ENCODE data around the gene SLC66A3.
A peak's percentile ranks its signal among the peaks of the same experiment; 100 is the strongest.

Gene SLC66A3

GRCh38 chr2:11147263-11147662 is 8.0 kb upstream of the SLC66A3 start:
- Histone ChIP-seq H3K36me3 (ENCODE audit: control insufficient read depth in 5 of 5, insufficient read depth in 5 of 5, low read length in 5 of 5) (no peaks in the 10 kb centered on the region), H3K4me3 (ENCODE audit: low read depth in 1 of 5, low read length in 5 of 5) (no peak overlapping the region), H3K4me1 (ENCODE audit: control insufficient read depth in 5 of 5, insufficient read depth in 5 of 5, low read length in 5 of 5) (peaks cover 0 to 5% (median 0%) of the 10 kb centered on the region in 5 donors), H3K9me3 (ENCODE audit: control insufficient read depth in 5 of 5, low read length in 5 of 5) (peaks cover 2 to 8% (median 4%) of the 10 kb centered on the region in 5 donors), H3K9ac (ENCODE audit: low read length in 5 of 5) (no peak overlapping the region), H3K27me3 (ENCODE audit: control insufficient read depth in 5 of 5, insufficient read depth in 4 of 5, low read length in 5 of 5) (peaks cover 2 to 11% (median 6%) of the 10 kb centered on the region in 5 donors), H3K27ac (ENCODE audit: low read depth, low read length) (no peak overlapping the region)

- no peaks in the 10 kb centered on the region for H3K36me3 ChIP-seq (ENCODE audit: control insufficient read depth in 5 of 5, insufficient read depth in 5 of 5, low read length in 5 of 5)
- no peak overlapping the region for H3K9ac ChIP-seq (ENCODE audit: low read length in 5 of 5)
- H3K4me3 ChIP-seq (ENCODE audit: low read depth in 1 of 5, low read length in 5 of 5): no peak overlapping the region
- H3K27ac ChIP-seq (ENCODE audit: low read depth, low read length): no peak overlapping the region
- H3K9me3 ChIP-seq (ENCODE audit: control insufficient read depth in 5 of 5, low read length in 5 of 5): no peaks in the 10 kb centered on the region
- H3K4me1 ChIP-seq (ENCODE audit: control insufficient read depth in 5 of 5, insufficient read depth in 5 of 5, low read length in 5 of 5): peaks cover 3 to 27% (median 24%) of the 10 kb centered on the region in 5 donors
- H3K27me3 ChIP-seq (ENCODE audit: control insufficient read depth in 5 of 5, insufficient read depth in 4 of 5, low read length in 5 of 5): no peaks in the 10 kb centered on the region
Observed at GRCh38 chr2:11152591-11152990, 2.7 kb upstream of the SLC66A3 start.

- Histone ChIP-seq H3K4me3 (ENCODE audit: low read depth in 1 of 5, low read length in 5 of 5) (peak overlapping the region; percentile 69 to 75 (median 72)), H3K9me3 (ENCODE audit: control insufficient read depth in 5 of 5, low read length in 5 of 5) (no peaks in the 10 kb centered on the region), H3K27me3 (ENCODE audit: control insufficient read depth in 5 of 5, insufficient read depth in 4 of 5, low read length in 5 of 5) (no peaks in the 10 kb centered on the region), H3K9ac (ENCODE audit: low read length in 5 of 5) (peak overlapping the region in 4 of 5 donors; percentile 29 to 78 (median 76)), H3K27ac (ENCODE audit: low read depth, low read length) (peak overlapping the region; percentile 93), H3K4me1 (ENCODE audit: control insufficient read depth in 5 of 5, insufficient read depth in 5 of 5, low read length in 5 of 5) (peaks cover 3 to 29% (median 24%) of the 10 kb centered on the region in 5 donors), H3K36me3 (ENCODE audit: control insufficient read depth in 5 of 5, insufficient read depth in 5 of 5, low read length in 5 of 5) (no peaks in the 10 kb centered on the region)
Observed at GRCh38 chr2:11154016-11154922, 998 bp upstream of the SLC66A3 start.

GRCh38 chr2:11154923-11155380 is 315 bp upstream of the SLC66A3 start:
- Histone ChIP-seq H3K36me3 (ENCODE audit: control insufficient read depth in 5 of 5, insufficient read depth in 5 of 5, low read length in 5 of 5) (no peaks in the 10 kb centered on the region), H3K4me3 (ENCODE audit: low read depth in 1 of 5, low read length in 5 of 5) (peak overlapping the region; percentile 69 to 85 (median 74)), H3K27me3 (ENCODE audit: control insufficient read depth in 5 of 5, insufficient read depth in 4 of 5, low read length in 5 of 5) (no peaks in the 10 kb centered on the region), H3K27ac (ENCODE audit: low read depth, low read length) (peak overlapping the region; percentile 93), H3K9ac (ENCODE audit: low read length in 5 of 5) (peak overlapping the region in 4 of 5 donors; percentile 29 to 78 (median 76)), H3K4me1 (ENCODE audit: control insufficient read depth in 5 of 5, insufficient read depth in 5 of 5, low read length in 5 of 5) (peaks cover 3 to 29% (median 24%) of the 10 kb centered on the region in 5 donors), H3K9me3 (ENCODE audit: control insufficient read depth in 5 of 5, low read length in 5 of 5) (no peaks in the 10 kb centered on the region)

GRCh38 chr2:11156396-11157075 is 1.3 kb downstream of the SLC66A3 start:
- peak overlapping the region in 3 of 5 donors; percentile 71 to 85 (median 81) for H3K4me3 ChIP-seq (ENCODE audit: low read depth in 1 of 5, low read length in 5 of 5)
- peaks cover 3 to 26% (median 23%) of the 10 kb centered on the region in 5 donors for H3K4me1 ChIP-seq (ENCODE audit: control insufficient read depth in 5 of 5, insufficient read depth in 5 of 5, low read length in 5 of 5)
- no peak overlapping the region for H3K9ac ChIP-seq (ENCODE audit: low read length in 5 of 5)
- peaks cover 0 to 10% (median 5%) of the 10 kb centered on the region in 5 donors for H3K36me3 ChIP-seq (ENCODE audit: control insufficient read depth in 5 of 5, insufficient read depth in 5 of 5, low read length in 5 of 5)
- no peaks in the 10 kb centered on the region for H3K27me3 ChIP-seq (ENCODE audit: control insufficient read depth in 5 of 5, insufficient read depth in 4 of 5, low read length in 5 of 5)
- no peak overlapping the region for H3K27ac ChIP-seq (ENCODE audit: low read depth, low read length)
- no peaks in the 10 kb centered on the region for H3K9me3 ChIP-seq (ENCODE audit: control insufficient read depth in 5 of 5, low read length in 5 of 5)

- peaks cover 0 to 17% (median 9%) of the 10 kb centered on the region in 5 donors for H3K36me3 ChIP-seq (ENCODE audit: control insufficient read depth in 5 of 5, insufficient read depth in 5 of 5, low read length in 5 of 5)
- no peak overlapping the region for H3K4me3 ChIP-seq (ENCODE audit: low read depth in 1 of 5, low read length in 5 of 5)
- H3K9me3 ChIP-seq (ENCODE audit: control insufficient read depth in 5 of 5, low read length in 5 of 5): no peaks in the 10 kb centered on the region
- H3K4me1 ChIP-seq (ENCODE audit: control insufficient read depth in 5 of 5, insufficient read depth in 5 of 5, low read length in 5 of 5): peaks cover 3 to 26% (median 23%) of the 10 kb centered on the region in 5 donors
- H3K27me3 ChIP-seq (ENCODE audit: control insufficient read depth in 5 of 5, insufficient read depth in 4 of 5, low read length in 5 of 5): no peaks in the 10 kb centered on the region
- no peak overlapping the region for H3K27ac ChIP-seq (ENCODE audit: low read depth, low read length)
- no peak overlapping the region for H3K9ac ChIP-seq (ENCODE audit: low read length in 5 of 5)
Observed at GRCh38 chr2:11157296-11157695, 2.0 kb downstream of the SLC66A3 start.

GRCh38 chr2:11157731-11158130 is 2.5 kb downstream of the SLC66A3 start:
- Histone ChIP-seq H3K27ac (ENCODE audit: low read depth, low read length) (no peak overlapping the region), H3K9ac (ENCODE audit: low read length in 5 of 5) (no peak overlapping the region), H3K4me1 (ENCODE audit: control insufficient read depth in 5 of 5, insufficient read depth in 5 of 5, low read length in 5 of 5) (peaks cover 3 to 26% (median 23%) of the 10 kb centered on the region in 5 donors)

GRCh38 chr2:11158916-11159573 is 3.8 kb downstream of the SLC66A3 start:
- Histone ChIP-seq H3K4me3 (ENCODE audit: low read depth in 1 of 5, low read length in 5 of 5) (no peak overlapping the region), H3K9me3 (ENCODE audit: control insufficient read depth in 5 of 5, low read length in 5 of 5) (no peaks in the 10 kb centered on the region), H3K9ac (ENCODE audit: low read length in 5 of 5) (no peak overlapping the region), H3K27me3 (ENCODE audit: control insufficient read depth in 5 of 5, insufficient read depth in 4 of 5, low read length in 5 of 5) (no peaks in the 10 kb centered on the region), H3K4me1 (ENCODE audit: control insufficient read depth in 5 of 5, insufficient read depth in 5 of 5, low read length in 5 of 5) (peaks cover 3 to 26% (median 22%) of the 10 kb centered on the region in 5 donors), H3K36me3 (ENCODE audit: control insufficient read depth in 5 of 5, insufficient read depth in 5 of 5, low read length in 5 of 5) (peaks cover 0 to 26% (median 15%) of the 10 kb centered on the region in 5 donors), H3K27ac (ENCODE audit: low read depth, low read length) (no peak overlapping the region)

More at GRCh38 chr2:11157731-11158130, 2.5 kb downstream of the SLC66A3 start:
- Histone ChIP-seq H3K9me3 (ENCODE audit: control insufficient read depth in 5 of 5, low read length in 5 of 5) (no peaks in the 10 kb centered on the region), H3K4me3 (ENCODE audit: low read depth in 1 of 5, low read length in 5 of 5) (no peak overlapping the region), H3K27me3 (ENCODE audit: control insufficient read depth in 5 of 5, insufficient read depth in 4 of 5, low read length in 5 of 5) (no peaks in the 10 kb centered on the region), H3K36me3 (ENCODE audit: control insufficient read depth in 5 of 5, insufficient read depth in 5 of 5, low read length in 5 of 5) (peaks cover 0 to 18% (median 10%) of the 10 kb centered on the region in 5 donors)

- no peaks in the 10 kb centered on the region for H3K9me3 ChIP-seq (ENCODE audit: control insufficient read depth in 5 of 5, low read length in 5 of 5)
- H3K4me3 ChIP-seq (ENCODE audit: low read depth in 1 of 5, low read length in 5 of 5): no peak overlapping the region
- H3K9ac ChIP-seq (ENCODE audit: low read length in 5 of 5): no peak overlapping the region
- no peak overlapping the region for H3K27ac ChIP-seq (ENCODE audit: low read depth, low read length)
- H3K36me3 ChIP-seq (ENCODE audit: control insufficient read depth in 5 of 5, insufficient read depth in 5 of 5, low read length in 5 of 5): peaks cover 0 to 26% (median 15%) of the 10 kb centered on the region in 5 donors
- H3K4me1 ChIP-seq (ENCODE audit: control insufficient read depth in 5 of 5, insufficient read depth in 5 of 5, low read length in 5 of 5): peaks cover 3 to 19% (median 16%) of the 10 kb centered on the region in 5 donors
- no peaks in the 10 kb centered on the region for H3K27me3 ChIP-seq (ENCODE audit: control insufficient read depth in 5 of 5, insufficient read depth in 4 of 5, low read length in 5 of 5)
Observed at GRCh38 chr2:11159574-11160170, 4.4 kb downstream of the SLC66A3 start.
